Stimulated activated CD4-positive, alpha-beta T cell treated with anti-CD3 and anti-CD28 coated beads, Interleukin-15, amount 100 ng/mL, for 24 hours (primary cell): Measurements from ENCODE around the gene NPIPB6.
A peak's percentile ranks its signal among the peaks of the same experiment; 100 is the strongest.
"Not testable (repeated sequence)": the region's sequence is repeated elsewhere in the genome, so short reads cannot be mapped to it uniquely, and the experiment has no call there.

Experiments
- DNase-seq: peaks from one replicate; pipeline ENCODE4 v3.0.0-alpha.2; 2020

Gene NPIPB6

GRCh38 chr16:28363408-28363807 is at the start of gene NPIPB6:
NPIPB6 (minus strand) TSS chr16:28363508; CDS start chr16:28362822, 686 bp downstream.
- not testable (repeated sequence) for DNase-seq

- not testable (repeated sequence) for DNase-seq
These were observed 40.1 kb upstream of the NPIPB6 start, which contains the start of gene EIF3CL for GRCh38 chr16:28403220-28404072. EIF3CL (minus strand) TSS chr16:28403841; CDS start chr16:28403618, 223 bp downstream.

GRCh38 chr16:28392054-28392453 is 28.7 kb upstream of the NPIPB6 start:
- not testable (repeated sequence) for DNase-seq

- not testable (repeated sequence) for DNase-seq
These were observed 19.0 kb upstream of the NPIPB6 start for GRCh38 chr16:28382177-28382867.

- DNase-seq: not testable (repeated sequence)
These were observed 14.5 kb upstream of the NPIPB6 start for GRCh38 chr16:28377822-28378221.

GRCh38 chr16:28377108-28377625 is 13.9 kb upstream of the NPIPB6 start:
- DNase-seq: not testable (repeated sequence)

- DNase-seq: not testable (repeated sequence)
These were observed 11.8 kb upstream of the NPIPB6 start for GRCh38 chr16:28375115-28375514.

- DNase-seq: not testable (repeated sequence)
These were observed 11.0 kb upstream of the NPIPB6 start for GRCh38 chr16:28374281-28374680.

GRCh38 chr16:28367926-28368325 is 4.6 kb upstream of the NPIPB6 start:
- not testable (repeated sequence) for DNase-seq

GRCh38 chr16:28364268-28365173 is 1.2 kb upstream of the NPIPB6 start:
- DNase-seq: not testable (repeated sequence)

GRCh38 chr16:28362600-28362999 is 708 bp downstream of the NPIPB6 start:
- not testable (repeated sequence) for DNase-seq

GRCh38 chr16:28338230-28338629 is 25.1 kb downstream of the NPIPB6 start:
- DNase-seq: not testable (repeated sequence)

GRCh38 chr16:28336940-28337710 is 26.2 kb downstream of the NPIPB6 start:
- DNase-seq: not testable (repeated sequence)

- not testable (repeated sequence) for DNase-seq
These were observed 27.6 kb downstream of the NPIPB6 start for GRCh38 chr16:28335678-28336077.

GRCh38 chr16:28332632-28333031 is 30.7 kb downstream of the NPIPB6 start:
- DNase-seq: not testable (repeated sequence)

GRCh38 chr16:28330981-28331380 is 32.3 kb downstream of the NPIPB6 start:
- DNase-seq: not testable (repeated sequence)

GRCh38 chr16:28330232-28330631 is 33.1 kb downstream of the NPIPB6 start:
- peak; percentile 33 for DNase-seq

GRCh38 chr16:28326881-28327610 is 36.3 kb downstream of the NPIPB6 start:
- peak; percentile 81 for DNase-seq

- no peak for DNase-seq
These were observed 38.4 kb downstream of the NPIPB6 start for GRCh38 chr16:28324887-28325279.

- DNase-seq: no peak
These were observed 38.9 kb downstream of the NPIPB6 start for GRCh38 chr16:28324235-28324886.
